Measurements from ENCODE around the gene MOB3C.
A peak's percentile ranks its signal among the peaks of the same experiment; 100 is the strongest.
"Not testable (repeated sequence)": the region's sequence is repeated elsewhere in the genome, so short reads cannot be mapped to it uniquely, and the experiment has no call there.

Gene MOB3C

GRCh38 chr1:46654012-46654411 is 37.4 kb upstream of the MOB3C start:
- peak overlapping the region; percentile 64 to 65 for H3K27ac ChIP-seq
- peak overlapping the region; percentile 48 for H3K4me3 ChIP-seq
- TF ChIP-seq CTCF (IDR thresholded peaks at IDR 0.05): no peak
- no peak for DNase-seq (ENCODE audit: low spot score)

GRCh38 chr1:46653405-46653958 is 36.9 kb upstream of the MOB3C start:
- Histone ChIP-seq H3K4me3 (peak overlapping the region; percentile 48), H3K27ac (peak overlapping the region; percentile 64 to 65)
- no peak for DNase-seq (ENCODE audit: low spot score)
- no peak for TF ChIP-seq CTCF (IDR thresholded peaks at IDR 0.05)

- H3K27ac ChIP-seq: peak overlapping the region in 1 of 2 donors; percentile 64
- DNase-seq (ENCODE audit: low spot score): no peak
- TF ChIP-seq CTCF (IDR thresholded peaks at IDR 0.05): no peak
- no peak overlapping the region for H3K4me3 ChIP-seq
These were observed 35.9 kb upstream of the MOB3C start for GRCh38 chr1:46652321-46653100.

- H3K27ac ChIP-seq; DNase-seq (ENCODE audit: low spot score); H3K4me3 ChIP-seq: not testable (repeated sequence)
These were observed 34.5 kb upstream of the MOB3C start for GRCh38 chr1:46651152-46651551.

GRCh38 chr1:46650491-46650890 is 33.9 kb upstream of the MOB3C start:
- Histone ChIP-seq H3K4me3 (no peak overlapping the region), H3K27ac (no peak overlapping the region)
- DNase-seq (ENCODE audit: low spot score): no peak
- no peak for TF ChIP-seq CTCF (IDR thresholded peaks at IDR 0.05)

GRCh38 chr1:46649764-46650163 is 33.2 kb upstream of the MOB3C start:
- no peak for TF ChIP-seq CTCF (IDR thresholded peaks at IDR 0.05)
- Histone ChIP-seq H3K4me3 (no peak overlapping the region), H3K27ac (no peak overlapping the region)
- DNase-seq (ENCODE audit: low spot score): no peak

GRCh38 chr1:46647611-46648010 is 31.0 kb upstream of the MOB3C start:
- no peak for DNase-seq (ENCODE audit: low spot score)
- TF ChIP-seq CTCF (IDR thresholded peaks at IDR 0.05): no peak
- Histone ChIP-seq H3K4me3 (no peak overlapping the region), H3K27ac (no peak overlapping the region)
